MCF 10A (cell line): ENCODE measurements around the gene TMEM17. TPM values are rescaled to one million over a fixed set of nuclear protein-coding genes. Genes with fewer than 3 reads are reported as not detected.

ENCODE experiments used
- BruUV-seq: library from RNA; stranded (reverse); fragments of 400-500 nt; replicated peaks from 2 replicates; lab custom pipeline; 2021; lab: Mats Ljungman, UMichigan
- CTCF ChIA-PET: fragments of 300-600 bp; sonication (Branson Sonifier 250); formaldehyde crosslinking; extraction: SDS; loops from one replicate; lab custom pipeline; 2021; ENCODE audit warnings: antibody characterized with exemption, inconsistent platforms; lab: Yijun Ruan, JAX
- POLR2A ChIA-PET: fragments of 300-600, 350-650 bp; sonication (Branson Sonifier 250); formaldehyde crosslinking; extraction: SDS; loops from one replicate; lab custom pipeline; 2020; ENCODE audit warnings: antibody characterized with exemption, inconsistent platforms; lab: Yijun Ruan, JAX
- DNase-seq: peaks from one replicate; pipeline ENCODE4 v3.0.0-alpha.2; 2018; ENCODE audit not compliant: unreplicated experiment
- H3K27ac Mint-ChIP-seq: one replicate; pipeline ENCODE4 v1.8.0; 2022; ENCODE audit warnings: mild to moderate bottlenecking, low read depth, mixed read lengths; ENCODE audit not compliant: unreplicated experiment
- H3K27me3 Mint-ChIP-seq: one replicate; pipeline ENCODE4 v1.8.0; 2022; ENCODE audit warnings: mixed read lengths; ENCODE audit not compliant: insufficient read depth, unreplicated experiment
- H3K36me3 Mint-ChIP-seq: one replicate; pipeline ENCODE4 v1.8.0; 2022; ENCODE audit warnings: mild to moderate bottlenecking, moderate library complexity, mixed read lengths; ENCODE audit not compliant: insufficient read depth, unreplicated experiment
- H3K4me1 Mint-ChIP-seq: one replicate; pipeline ENCODE4 v1.8.0; 2022; ENCODE audit warnings: mixed read lengths; ENCODE audit not compliant: insufficient read depth, unreplicated experiment
- H3K4me3 Mint-ChIP-seq: one replicate; pipeline ENCODE4 v1.8.0; 2022; ENCODE audit warnings: mild to moderate bottlenecking, moderate library complexity, mixed read lengths; ENCODE audit not compliant: unreplicated experiment
- H3K9me3 Mint-ChIP-seq: one replicate; pipeline ENCODE4 v1.8.0; 2022; ENCODE audit warnings: mixed read lengths; ENCODE audit not compliant: unreplicated experiment
- CTCF ChIP-seq: fragments of 200-600 bp; IDR thresholded peaks from one replicate; pipeline ENCODE4 v1.8.0; 2022; ENCODE audit warnings: antibody characterized with exemption, mild to moderate bottlenecking; ENCODE audit not compliant: unreplicated experiment
- intact Hi-C: fragments of 100-400 bp; cut with micrococcal nuclease; formaldehyde crosslinking; loops from 2 replicates; pipeline ENCODE4 v1.14.1; 2022
- total RNA-seq: library from RNA; stranded (reverse); gene quantifications from 2 replicates; pipeline ENCODE4 v1.2.3, GENCODE V29; 2022

The TMEM17 gene
- total RNA-seq, 1 experiment from 2014 or later, result 2.6 TPM

- Mint-ChIP-seq H3K36me3 (no peaks in the 10 kb centered on the region), H3K4me3 (no peak overlapping the region), H3K4me1 (no peaks in the 10 kb centered on the region), H3K27ac (no peak overlapping the region), H3K9me3 (no peaks in the 10 kb centered on the region), H3K27me3 (no peaks in the 10 kb centered on the region)
- intact Hi-C loops, result no loop called here
- no peak for DNase-seq
- POLR2A ChIA-PET, result no interaction called here
- BruUV-seq, result no TSS peak
- CTCF ChIA-PET, result no interaction called here
- TF ChIP-seq CTCF, result no peak
Observed at GRCh38 chr2:62547854-62548253, 41.9 kb upstream of the TMEM17 start.

- no peaks in the 10 kb centered on the region for H3K36me3 Mint-ChIP-seq
- TF ChIP-seq CTCF, result no peak
- POLR2A ChIA-PET, result no interaction called here
- no TSS peak for BruUV-seq
- H3K9me3 Mint-ChIP-seq, result no peaks in the 10 kb centered on the region
- no peaks in the 10 kb centered on the region for H3K4me1 Mint-ChIP-seq
- intact Hi-C loops, result no loop called here
- DNase-seq, result no peak
- no peak overlapping the region for H3K27ac Mint-ChIP-seq
- no peaks in the 10 kb centered on the region for H3K27me3 Mint-ChIP-seq
- H3K4me3 Mint-ChIP-seq, result no peak overlapping the region
- CTCF ChIA-PET, result no interaction called here
Observed at GRCh38 chr2:62545261-62545660, 39.3 kb upstream of the TMEM17 start.

- Mint-ChIP-seq H3K4me3 (no peak overlapping the region), H3K9me3 (no peaks in the 10 kb centered on the region), H3K36me3 (no peaks in the 10 kb centered on the region), H3K4me1 (no peaks in the 10 kb centered on the region), H3K27ac (no peak overlapping the region), H3K27me3 (no peaks in the 10 kb centered on the region)
- BruUV-seq, result no TSS peak
- ChIA-PET CTCF (no interaction called here), POLR2A (interaction anchor here (0.6 to 0.7 kb wide), 2 partner anchors 195 to 1340 kb away, joined by 3 to 4 read pairs; no protein-coding TSS in a partner anchor)
- intact Hi-C loops, result no loop called here
- DNase-seq, result no peak
- TF ChIP-seq CTCF, result no peak
Observed at GRCh38 chr2:62540408-62541168, 34.6 kb upstream of the TMEM17 start.

GRCh38 chr2:62539606-62540407 lies 33.8 kb upstream of the TMEM17 start:
- ChIA-PET POLR2A (no interaction called here), CTCF (no interaction called here)
- H3K4me1 Mint-ChIP-seq, result no peaks in the 10 kb centered on the region
- BruUV-seq, result no TSS peak
- TF ChIP-seq CTCF, result no peak
- peaks cover 4% of the 10 kb centered on the region for H3K9me3 Mint-ChIP-seq
- H3K27me3 Mint-ChIP-seq, result no peaks in the 10 kb centered on the region
- no peaks in the 10 kb centered on the region for H3K36me3 Mint-ChIP-seq
- H3K4me3 Mint-ChIP-seq, result no peak overlapping the region
- no peak for DNase-seq
- intact Hi-C loops, result no loop called here
- H3K27ac Mint-ChIP-seq, result no peak overlapping the region
